Transverse colon (tissue), 4 donors: ENCODE data around the gene LTV1. TPM values are rescaled to one million over a fixed set of nuclear protein-coding genes. Genes with fewer than 3 reads are reported as not detected.

Experiments
- DNase-seq: peaks from one replicate; pipeline ENCODE4 v3.0.0-alpha.2; 2019
- H3K27ac ChIP-seq, 4 donors: fragments of 200-600 bp; sonication (generic); 2 replicates each; pipeline ENCODE4 v1.5.1; 2016 to 2018; ENCODE audit warnings: inconsistent platforms in 4 of 4
- H3K27me3 ChIP-seq: fragments of 200-600 bp; sonication (generic); 2 replicates; pipeline ENCODE4 v1.5.1; 2017; ENCODE audit warnings: inconsistent platforms
- H3K36me3 ChIP-seq, 4 donors: fragments of 200-600 bp; sonication (generic); 2 replicates each; pipeline ENCODE4 v1.5.1; 2017 to 2019; ENCODE audit warnings: inconsistent platforms in 4 of 4
- H3K4me1 ChIP-seq, 4 donors: fragments of 200-600 bp; sonication (generic); 2 replicates each; pipeline ENCODE4 v1.5.1; 2017 to 2020; ENCODE audit warnings: inconsistent platforms in 4 of 4
- H3K4me3 ChIP-seq, 4 donors: fragments of 200-600 bp; sonication (generic); 1 replicate in 1 of 4; 2 replicates in 3 of 4; pipeline versions ENCODE4 v1.5.1 to v1.6.1; 2017 to 2019; ENCODE audit warnings: inconsistent platforms in 4 of 4
- H3K9me3 ChIP-seq, 2 donors: fragments of 200-600 bp; sonication (generic); 2 replicates each; pipeline ENCODE4 v1.5.1; 2017 to 2019; ENCODE audit warnings: inconsistent platforms in 2 of 2
- EP300 ChIP-seq: sonication (generic); formaldehyde crosslinking; IDR thresholded peaks from one replicate; pipeline ENCODE4 v1.6.1; 2017; ENCODE audit warnings: antibody characterized with exemption, low read depth
- POLR2A ChIP-seq: fragments of 450-650 bp; IDR thresholded peaks from one replicate; pipeline ENCODE4 v1.6.1; 2016; ENCODE audit warnings: antibody characterized with exemption, mild to moderate bottlenecking, moderate library complexity
- POLR2AphosphoS5 ChIP-seq, 3 donors: sonication (generic); formaldehyde crosslinking; IDR thresholded peaks; one replicate each; pipeline ENCODE4 v1.6.1; 2016; ENCODE audit warnings: antibody characterized with exemption in 3 of 3
- WGBS, 2 donors: methylation state at CpG; one replicate each; pipeline ENCODE4 v1.1.5; 2018; ENCODE audit warnings: low coverage in 1 of 2; 5-methylcytosine and 5-hydroxymethylcytosine counted together
- in situ Hi-C, 4 donors: fragments of 200-750 bp; cut with MboI; loops; one replicate each; pipeline versions ENCODE4 v1.15.0 to v1.15.1; 2017; ENCODE audit warnings: low sequenced_read_pairs in 3 of 4, low pct_ligation_motif_present in 1 of 4, low pct_unique_long_range_greater_than_20kb in 1 of 4
- intact Hi-C: fragments of 100-400 bp; cut with DNase I; formaldehyde crosslinking; loops from one replicate; pipeline ENCODE4 v1.15.1; 2023; ENCODE audit warnings: low total_unique reads
- total RNA-seq, 4 donors: library from RNA; depleted of rRNA; stranded (reverse); fragments of >200 nt; gene quantifications; one replicate each; pipeline ENCODE4 v1.1.0, GENCODE V29; 2016
- TF ChIP-seq, protein P1 (sequence below), 5 experiments: fragments of 200-600 bp in 3 of 5; fragments of 450-650 bp in 2 of 5; sonication (generic) in 3 of 5; IDR thresholded peaks; 1 replicate in 2 of 5; 2 replicates in 3 of 5; pipeline ENCODE4 v1.5.1; 2016 to 2017; ENCODE audit warnings: antibody characterized with exemption in 5 of 5, inconsistent platforms in 3 of 5, mild to moderate bottlenecking in 2 of 5, moderate library complexity in 1 of 5

The LTV1 gene
- total RNA-seq, 4 donors from 2014 or later, result 0.80 to 13.2 (median 4.1) TPM

- no peaks in the 10 kb centered on the region for H3K9me3 ChIP-seq
- intact Hi-C loops, result no loop called here
- H3K4me3 ChIP-seq, result no peak overlapping the region
- H3K27me3 ChIP-seq, result no peaks in the 10 kb centered on the region
- 76 to 84% methylated on average over 5 to 9 of the region's 9 CpGs for WGBS, 2 donors
- H3K27ac ChIP-seq, result no peak overlapping the region
- H3K4me1 ChIP-seq, result no peaks in the 10 kb centered on the region
- H3K36me3 ChIP-seq, result peaks cover 0 to 14% (median 0%) of the 10 kb centered on the region in 4 donors
- TF ChIP-seq EP300 (no peak), POLR2A (no peak), POLR2AphosphoS5 (IDR thresholded peaks at IDR 0.05) (no peak)
- TF ChIP-seq, protein P1, sequence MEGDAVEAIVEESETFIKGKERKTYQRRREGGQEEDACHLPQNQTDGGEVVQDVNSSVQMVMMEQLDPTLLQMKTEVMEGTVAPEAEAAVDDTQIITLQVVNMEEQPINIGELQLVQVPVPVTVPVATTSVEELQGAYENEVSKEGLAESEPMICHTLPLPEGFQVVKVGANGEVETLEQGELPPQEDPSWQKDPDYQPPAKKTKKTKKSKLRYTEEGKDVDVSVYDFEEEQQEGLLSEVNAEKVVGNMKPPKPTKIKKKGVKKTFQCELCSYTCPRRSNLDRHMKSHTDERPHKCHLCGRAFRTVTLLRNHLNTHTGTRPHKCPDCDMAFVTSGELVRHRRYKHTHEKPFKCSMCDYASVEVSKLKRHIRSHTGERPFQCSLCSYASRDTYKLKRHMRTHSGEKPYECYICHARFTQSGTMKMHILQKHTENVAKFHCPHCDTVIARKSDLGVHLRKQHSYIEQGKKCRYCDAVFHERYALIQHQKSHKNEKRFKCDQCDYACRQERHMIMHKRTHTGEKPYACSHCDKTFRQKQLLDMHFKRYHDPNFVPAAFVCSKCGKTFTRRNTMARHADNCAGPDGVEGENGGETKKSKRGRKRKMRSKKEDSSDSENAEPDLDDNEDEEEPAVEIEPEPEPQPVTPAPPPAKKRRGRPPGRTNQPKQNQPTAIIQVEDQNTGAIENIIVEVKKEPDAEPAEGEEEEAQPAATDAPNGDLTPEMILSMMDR (IDR thresholded peaks at IDR 0.05), result no peak
- no peak for DNase-seq
- in situ Hi-C loops, result loop anchor here in 1 of 4 donors (25.0 kb wide), 1 partner anchor 217 kb away; no protein-coding TSS in a partner anchor
Observed at GRCh38 chr6:143803769-143804568, 39.2 kb upstream of the LTV1 start.

- intact Hi-C loops, result no loop called here
- 71 to 86% methylated on average over 3 to 4 of the region's 4 CpGs for WGBS, 2 donors
- H3K27me3 ChIP-seq, result no peaks in the 10 kb centered on the region
- peaks cover 0 to 9% (median 0%) of the 10 kb centered on the region in 4 donors for H3K36me3 ChIP-seq
- H3K4me1 ChIP-seq, result no peaks in the 10 kb centered on the region
- TF ChIP-seq POLR2AphosphoS5 (IDR thresholded peaks at IDR 0.05) (no peak), EP300 (no peak), POLR2A (no peak)
- TF ChIP-seq, protein P1 (IDR thresholded peaks at IDR 0.05), result no peak
- no peak overlapping the region for H3K4me3 ChIP-seq
- no peaks in the 10 kb centered on the region for H3K9me3 ChIP-seq
- no peak for DNase-seq
- no peak overlapping the region for H3K27ac ChIP-seq
- in situ Hi-C loops, result loop anchor here in 1 of 4 donors (25.0 kb wide), 1 partner anchor 218 kb away; no protein-coding TSS in a partner anchor
Observed at GRCh38 chr6:143804835-143805239, 38.3 kb upstream of the LTV1 start.

- H3K4me1 ChIP-seq, result no peaks in the 10 kb centered on the region
- H3K27ac ChIP-seq, result no peak overlapping the region
- H3K36me3 ChIP-seq, result peaks cover 0 to under 1% (median 0%) of the 10 kb centered on the region in 4 donors
- TF ChIP-seq EP300 (no peak), POLR2A (no peak), POLR2AphosphoS5 (IDR thresholded peaks at IDR 0.05) (no peak)
- TF ChIP-seq, protein P1 (IDR thresholded peaks at IDR 0.05), result no peak
- intact Hi-C loops, result no loop called here
- 83 to 91% methylated on average over 6 to 8 of the region's 8 CpGs for WGBS, 2 donors
- no peak for DNase-seq
- in situ Hi-C loops, result loop anchor here in 1 of 4 donors (25.0 kb wide), 1 partner anchor 219 kb away; no protein-coding TSS in a partner anchor
- H3K9me3 ChIP-seq, result no peaks in the 10 kb centered on the region
- no peak overlapping the region for H3K4me3 ChIP-seq
- no peaks in the 10 kb centered on the region for H3K27me3 ChIP-seq
Observed at GRCh38 chr6:143806282-143807102, 36.6 kb upstream of the LTV1 start.
